Measurements from ENCODE around the gene ASTN2. TPM values are rescaled to one million over a fixed set of nuclear protein-coding genes. Genes with fewer than 3 reads are reported as not detected.
A peak's percentile ranks its signal among the peaks of the same experiment; 100 is the strongest.

Gene ASTN2
- total and polyA plus RNA-seq, 2 experiments from 2014 or later = 5.8 to 7.5 TPM

- in situ Hi-C loops (cut with MboI) = no loop called here
- H3K9ac ChIP-seq = no peak overlapping the region
- no peak overlapping the region for H3K4me3 ChIP-seq
- peak; percentile 20 for DNase-seq
- no peaks in the 10 kb centered on the region for H3K27me3 ChIP-seq (replicated peaks; ENCODE audit: insufficient read depth)
- H2AFZ ChIP-seq = no peak overlapping the region
- H3K9me3 ChIP-seq (ENCODE audit: low read depth) = no peaks in the 10 kb centered on the region
- no peak overlapping the region for H3K27ac ChIP-seq
- no peaks in the 10 kb centered on the region for H4K20me1 ChIP-seq (ENCODE audit: insufficient read depth)
- H3K4me2 ChIP-seq (ENCODE audit: unreplicated experiment) = no peak overlapping the region
- peaks cover 26% of the 10 kb centered on the region for H3K4me1 ChIP-seq (ENCODE audit: insufficient read depth)
- H3K36me3 ChIP-seq (ENCODE audit: low read depth) = no peaks in the 10 kb centered on the region
- TF ChIP-seq EZH2phosphoT487 (IDR thresholded peaks at IDR 0.05; ENCODE audit: insufficient read depth, low read depth) = no peak
- no peak for TF ChIP-seq EZH2 (IDR thresholded peaks at IDR 0.05; ENCODE audit: insufficient read depth, poor library complexity, severe bottlenecking)
- WGBS, 2 experiments (ENCODE audit: low coverage in 1 of 2, low lambda C conversion rate in 2 of 2, missing lambda C conversion rate in 2 of 2) = 71 to 75% methylated on average over 5 of the region's 5 CpGs
- peaks cover 13% of the 10 kb centered on the region for H3F3A ChIP-seq (ENCODE audit: insufficient read depth)
- no peaks in the 10 kb centered on the region for H3K79me2 ChIP-seq (ENCODE audit: insufficient read depth)
- no peaks in the 10 kb centered on the region for H3K9me2 ChIP-seq (ENCODE audit: insufficient read depth)
Observed at GRCh38 chr9:116494815-116495634, 919.8 kb downstream of the ASTN2 start.

- Histone ChIP-seq H3K9me3 (ENCODE audit: low read depth) (no peaks in the 10 kb centered on the region), H3K27me3 (replicated peaks; ENCODE audit: insufficient read depth) (no peaks in the 10 kb centered on the region), H4K20me1 (ENCODE audit: insufficient read depth) (no peaks in the 10 kb centered on the region), H3K9ac (no peak overlapping the region), H3K36me3 (ENCODE audit: low read depth) (no peaks in the 10 kb centered on the region), H2AFZ (no peak overlapping the region), H3K27ac (no peak overlapping the region), H3K4me1 (ENCODE audit: insufficient read depth) (peaks cover 13% of the 10 kb centered on the region), H3K4me3 (no peak overlapping the region), H3K79me2 (ENCODE audit: insufficient read depth) (no peaks in the 10 kb centered on the region), H3K9me2 (ENCODE audit: insufficient read depth) (no peaks in the 10 kb centered on the region), H3F3A (ENCODE audit: insufficient read depth) (no peaks in the 10 kb centered on the region; the same call in 1 of the 2 replicates), H3K4me2 (ENCODE audit: unreplicated experiment) (peak overlapping the region; percentile 28)
- DNase-seq = peak; percentile 24
- WGBS, 2 experiments (ENCODE audit: low coverage in 1 of 2, low lambda C conversion rate in 2 of 2, missing lambda C conversion rate in 2 of 2) = 62 to 67% methylated on average over 8 of the region's 8 CpGs
- in situ Hi-C loops (cut with MboI) = no loop called here
- no peak for TF ChIP-seq EZH2 (IDR thresholded peaks at IDR 0.05; ENCODE audit: insufficient read depth, poor library complexity, severe bottlenecking)
- TF ChIP-seq EZH2phosphoT487 (IDR thresholded peaks at IDR 0.05; ENCODE audit: insufficient read depth, low read depth) = no peak
Observed at GRCh38 chr9:116493183-116493860, 921.5 kb downstream of the ASTN2 start.

DNA sequence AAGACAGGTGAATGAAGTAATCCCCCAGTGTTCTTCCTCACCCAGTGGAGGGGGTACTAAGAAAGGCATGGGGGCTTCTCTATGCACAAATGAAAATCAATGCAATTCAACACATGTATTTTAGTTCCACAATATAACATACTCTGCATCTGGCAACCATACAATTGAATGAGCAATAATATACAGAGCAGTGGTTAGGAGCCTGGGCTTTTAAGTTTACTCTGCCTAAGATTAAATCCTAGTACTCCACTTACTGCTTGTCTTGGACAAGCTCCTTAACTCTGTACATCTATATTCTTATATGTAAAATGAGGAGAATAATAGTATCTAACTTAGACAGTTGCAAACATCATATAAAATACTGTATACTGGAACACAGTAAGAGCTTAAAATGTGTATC lies 923.2 kb downstream of the ASTN2 start:
- Histone ChIP-seq H3K9me2 (ENCODE audit: insufficient read depth) (no peaks in the 10 kb centered on the region), H3K9me3 (ENCODE audit: low read depth) (no peaks in the 10 kb centered on the region), H3K36me3 (ENCODE audit: low read depth) (no peaks in the 10 kb centered on the region), H3K4me1 (ENCODE audit: insufficient read depth) (peaks cover 13% of the 10 kb centered on the region), H3K27ac (no peak overlapping the region), H3F3A (ENCODE audit: insufficient read depth) (no peaks in the 10 kb centered on the region), H3K79me2 (ENCODE audit: insufficient read depth) (no peaks in the 10 kb centered on the region), H3K4me3 (no peak overlapping the region), H2AFZ (no peak overlapping the region), H3K27me3 (replicated peaks; ENCODE audit: insufficient read depth) (no peaks in the 10 kb centered on the region), H3K9ac (no peak overlapping the region), H3K4me2 (ENCODE audit: unreplicated experiment) (no peak overlapping the region), H4K20me1 (ENCODE audit: insufficient read depth) (no peaks in the 10 kb centered on the region)
- in situ Hi-C loops (cut with MboI) = no loop called here
- peak; percentile 53 for DNase-seq
- TF ChIP-seq EZH2 (IDR thresholded peaks at IDR 0.05; ENCODE audit: insufficient read depth, poor library complexity, severe bottlenecking) (no peak), EZH2phosphoT487 (IDR thresholded peaks at IDR 0.05; ENCODE audit: insufficient read depth, low read depth) (no peak)

- Histone ChIP-seq H3K4me3 (no peak overlapping the region), H3K27me3 (replicated peaks; ENCODE audit: insufficient read depth) (no peaks in the 10 kb centered on the region), H3K36me3 (ENCODE audit: low read depth) (no peaks in the 10 kb centered on the region), H3K9me3 (ENCODE audit: low read depth) (no peaks in the 10 kb centered on the region), H3K27ac (no peak overlapping the region), H4K20me1 (ENCODE audit: insufficient read depth) (no peaks in the 10 kb centered on the region), H3K79me2 (ENCODE audit: insufficient read depth) (no peaks in the 10 kb centered on the region), H3F3A (ENCODE audit: insufficient read depth) (no peaks in the 10 kb centered on the region), H2AFZ (no peak overlapping the region), H3K9me2 (ENCODE audit: insufficient read depth) (no peaks in the 10 kb centered on the region), H3K9ac (no peak overlapping the region), H3K4me1 (ENCODE audit: insufficient read depth) (peaks cover 13% of the 10 kb centered on the region), H3K4me2 (ENCODE audit: unreplicated experiment) (no peak overlapping the region)
- 95 to 100% methylated on average over 1 of the region's 1 CpG for WGBS, 2 experiments (ENCODE audit: low coverage in 1 of 2, low lambda C conversion rate in 2 of 2, missing lambda C conversion rate in 2 of 2)
- TF ChIP-seq EZH2phosphoT487 (IDR thresholded peaks at IDR 0.05; ENCODE audit: insufficient read depth, low read depth) (no peak), EZH2 (IDR thresholded peaks at IDR 0.05; ENCODE audit: insufficient read depth, poor library complexity, severe bottlenecking) (no peak)
- in situ Hi-C loops (cut with MboI) = no loop called here
- DNase-seq = no peak
Observed at GRCh38 chr9:116491219-116491618, 923.6 kb downstream of the ASTN2 start.

Measured in GM23248 (cell line).